OCI-LY7 (cell line): Measurements from ENCODE around the gene IFI27L1. TPM values are rescaled to one million over a fixed set of nuclear protein-coding genes. Genes with fewer than 3 reads are reported as not detected.

ENCODE experiments used
- BruUV-seq: library from RNA; stranded (reverse); fragments of 400-500 nt; replicated peaks from 2 replicates; lab custom pipeline; 2021; lab: Mats Ljungman, UMichigan
- CTCF ChIA-PET: fragments of 300-600 bp; sonication (Branson Sonifier 250); formaldehyde crosslinking; loops from one replicate; lab custom pipeline; 2022; ENCODE audit warnings: antibody characterized with exemption; ENCODE audit not compliant: unreplicated experiment; lab: Charles Lee
- POLR2A ChIA-PET: fragments of 300-600 bp; sonication (Branson Sonifier 250); formaldehyde crosslinking; loops from one replicate; lab custom pipeline; 2022; ENCODE audit warnings: antibody characterized with exemption; lab: Charles Lee
- DNase-seq: peaks from one replicate; pipeline ENCODE4 v3.0.0-alpha.2; 2015; ENCODE audit warnings: low spot score
- H2AFZ ChIP-seq: fragments of 200-600 bp; sonication (generic), shearing (Covaris generic); 2 replicates; pipeline ENCODE4 v1.6.1; 2014; ENCODE audit warnings: mild to moderate bottlenecking, antibody characterized with exemption, low read length, moderate library complexity
- H3K27ac ChIP-seq: fragments of 200-600 bp; sonication (generic); 2 replicates; pipeline ENCODE4 v1.5.1; 2014; ENCODE audit warnings: mixed run types, low read depth, mild to moderate bottlenecking, moderate library complexity, low read length, inconsistent platforms; ENCODE audit not compliant: poor library complexity, severe bottlenecking
- H3K36me3 ChIP-seq: fragments of 200-600 bp; sonication (generic); 2 replicates; pipeline ENCODE4 v1.6.1; 2014; ENCODE audit warnings: mild to moderate bottlenecking, antibody characterized with exemption, low read length, moderate library complexity, mixed read lengths; ENCODE audit not compliant: insufficient read depth
- H3K4me1 ChIP-seq: fragments of 200-600 bp; sonication (generic); 2 replicates; pipeline ENCODE4 v1.5.1; 2014; ENCODE audit warnings: mild to moderate bottlenecking, low read length; ENCODE audit not compliant: insufficient read depth, poor library complexity, severe bottlenecking
- H3K4me2 ChIP-seq: fragments of 200-600 bp; sonication (generic); 2 replicates; pipeline ENCODE4 v1.6.1; 2014; ENCODE audit warnings: mild to moderate bottlenecking, low read length
- H3K4me3 ChIP-seq: fragments of 200-600 bp; sonication (generic); 2 replicates; pipeline ENCODE4 v1.5.1; 2014; ENCODE audit warnings: mild to moderate bottlenecking, low read depth, low read length; ENCODE audit not compliant: poor library complexity, severe bottlenecking
- H3K79me2 ChIP-seq: fragments of 200-600 bp; sonication (generic); 2 replicates; pipeline ENCODE4 v1.6.1; 2016; ENCODE audit warnings: low read depth, mild to moderate bottlenecking, low read length, moderate library complexity, mixed read lengths; ENCODE audit not compliant: insufficient read depth
- H3K9me2 ChIP-seq: fragments of 200-600 bp; sonication (generic); 2 replicates; pipeline ENCODE4 v1.6.1; 2016; ENCODE audit warnings: mild to moderate bottlenecking, low read length, mixed read lengths; ENCODE audit not compliant: insufficient read depth
- H3K9me3 ChIP-seq: fragments of 200-600 bp; sonication (generic); 2 replicates; pipeline ENCODE4 v1.6.1; 2014; ENCODE audit warnings: mild to moderate bottlenecking, mixed run types, low read length, mixed read lengths
- H4K20me1 ChIP-seq: fragments of 200-600 bp; sonication (generic); 2 replicates; pipeline ENCODE4 v1.6.1; 2014; ENCODE audit warnings: mild to moderate bottlenecking, antibody characterized with exemption, low read length, moderate library complexity, mixed read lengths; ENCODE audit not compliant: insufficient read depth
- EZH2phosphoT487 ChIP-seq: fragments of 200-600 bp; sonication (generic); IDR thresholded peaks from 2 replicates; pipeline ENCODE4 v1.6.1; 2018; ENCODE audit warnings: low read depth, borderline replicate concordance, mild to moderate bottlenecking, mixed run types, antibody characterized with exemption, low read length, moderate library complexity, mixed read lengths
- intact Hi-C: fragments of 100-400 bp; cut with micrococcal nuclease; formaldehyde crosslinking; loops from one replicate; pipeline ENCODE4 v1.10.0; 2022; ENCODE audit not compliant: unreplicated experiment
- total RNA-seq, 2 experiments: library from RNA; depleted of rRNA in 1 of 2; stranded (reverse); fragments of >200 nt in 1 of 2; shearing (Covaris generic) in 1 of 2; gene quantifications; 2 replicates each; pipeline ENCODE4 v1.2.3, GENCODE V29; 2014 to 2022
- TF ChIP-seq, protein P1 (sequence below): fragments of 200-600 bp; sonication (generic); conservative IDR thresholded peaks from 2 replicates; pipeline ENCODE4 v1.5.1; 2014; ENCODE audit warnings: mild to moderate bottlenecking, antibody characterized with exemption, low read length, moderate library complexity, mixed read lengths

Gene IFI27L1
- total RNA-seq, 2 experiments from 2014 or later = 49.0 to 61.5 TPM

GRCh38 chr14:94034886-94035285, 46.2 kb upstream of the IFI27L1 start:
- Histone ChIP-seq H3K4me1 (no peaks in the 10 kb centered on the region), H3K4me3 (no peak overlapping the region), H3K9me2 (no peaks in the 10 kb centered on the region), H4K20me1 (no peaks in the 10 kb centered on the region), H3K36me3 (no peaks in the 10 kb centered on the region), H3K9me3 (no peaks in the 10 kb centered on the region), H3K4me2 (no peak overlapping the region), H2AFZ (no peak overlapping the region), H3K27ac (no peak overlapping the region), H3K79me2 (no peaks in the 10 kb centered on the region)
- no TSS peak for BruUV-seq
- intact Hi-C loops = no loop called here
- TF ChIP-seq, protein P1, sequence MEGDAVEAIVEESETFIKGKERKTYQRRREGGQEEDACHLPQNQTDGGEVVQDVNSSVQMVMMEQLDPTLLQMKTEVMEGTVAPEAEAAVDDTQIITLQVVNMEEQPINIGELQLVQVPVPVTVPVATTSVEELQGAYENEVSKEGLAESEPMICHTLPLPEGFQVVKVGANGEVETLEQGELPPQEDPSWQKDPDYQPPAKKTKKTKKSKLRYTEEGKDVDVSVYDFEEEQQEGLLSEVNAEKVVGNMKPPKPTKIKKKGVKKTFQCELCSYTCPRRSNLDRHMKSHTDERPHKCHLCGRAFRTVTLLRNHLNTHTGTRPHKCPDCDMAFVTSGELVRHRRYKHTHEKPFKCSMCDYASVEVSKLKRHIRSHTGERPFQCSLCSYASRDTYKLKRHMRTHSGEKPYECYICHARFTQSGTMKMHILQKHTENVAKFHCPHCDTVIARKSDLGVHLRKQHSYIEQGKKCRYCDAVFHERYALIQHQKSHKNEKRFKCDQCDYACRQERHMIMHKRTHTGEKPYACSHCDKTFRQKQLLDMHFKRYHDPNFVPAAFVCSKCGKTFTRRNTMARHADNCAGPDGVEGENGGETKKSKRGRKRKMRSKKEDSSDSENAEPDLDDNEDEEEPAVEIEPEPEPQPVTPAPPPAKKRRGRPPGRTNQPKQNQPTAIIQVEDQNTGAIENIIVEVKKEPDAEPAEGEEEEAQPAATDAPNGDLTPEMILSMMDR = no peak
- TF ChIP-seq EZH2phosphoT487 = no peak
- ChIA-PET POLR2A (interaction anchor here (0.7 to 2.5 kb wide), 2 partner anchors 47 to 97 kb away, joined by 5 read pairs; no protein-coding TSS in a partner anchor), CTCF (interaction anchor here (1.2 kb wide), 1 partner anchor 9 kb away, joined by 3 read pairs; the partner anchor contains the start of gene OTUB2)
- no peak for DNase-seq

DNA sequence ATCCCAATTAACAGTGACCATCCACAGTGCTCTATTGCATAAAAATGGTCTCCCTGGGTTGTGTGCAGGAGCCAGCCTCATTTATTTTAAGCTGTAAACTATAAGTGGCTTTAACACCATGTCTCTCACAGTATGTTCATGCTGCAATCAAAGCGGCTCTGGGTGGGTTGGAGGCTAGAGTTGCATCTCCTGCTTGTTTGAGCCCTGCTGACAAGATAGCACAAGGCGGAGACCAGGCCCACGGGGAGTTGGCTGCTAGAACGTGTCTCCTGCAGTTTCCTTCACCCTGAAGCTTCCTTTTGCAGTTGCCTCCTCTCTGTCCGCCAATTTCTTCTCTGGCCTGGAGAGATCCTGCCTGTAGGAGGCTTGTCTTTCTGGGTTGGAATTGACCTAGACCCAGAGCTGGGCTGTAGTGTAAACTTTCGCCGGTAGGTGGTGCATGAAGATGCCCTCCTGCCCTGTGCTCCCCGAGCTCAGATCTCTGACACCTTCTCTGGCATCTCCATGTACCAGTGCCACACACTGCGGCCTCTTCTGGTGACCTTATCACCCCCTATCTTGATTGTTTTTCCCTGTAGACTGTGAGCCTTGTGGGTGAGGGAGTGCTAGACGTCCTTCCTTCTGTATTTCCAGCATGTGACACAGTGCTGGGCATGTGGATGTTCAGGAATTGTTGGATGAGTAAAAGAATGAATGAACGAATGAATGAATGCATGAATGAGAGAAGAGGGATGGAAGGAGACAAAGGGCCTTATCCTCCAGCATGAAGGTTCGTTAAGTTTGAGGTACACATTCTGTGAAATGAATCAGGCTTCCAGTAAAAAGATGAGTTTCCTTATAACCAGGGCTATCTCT, 44.6 kb upstream of the IFI27L1 start:
- H3K27ac ChIP-seq = no peak overlapping the region
- intact Hi-C loops = loop anchor here (1.0 kb wide), 2 partner anchors 100 to 144 kb away; no protein-coding TSS in a partner anchor
- no peak overlapping the region for H3K4me3 ChIP-seq
- H3K9me2 ChIP-seq = no peaks in the 10 kb centered on the region
- TF ChIP-seq, protein P1 = peak; percentile 90
- TF ChIP-seq EZH2phosphoT487 = no peak
- no peaks in the 10 kb centered on the region for H3K9me3 ChIP-seq
- no peaks in the 10 kb centered on the region for H3K4me1 ChIP-seq
- BruUV-seq = no TSS peak
- H3K4me2 ChIP-seq = no peak overlapping the region
- CTCF ChIA-PET = interaction anchor here (0.6 to 1.3 kb wide), 8 partner anchors 17 to 101 kb away, joined by 3 to 11 read pairs (median 4); no protein-coding TSS in a partner anchor
- H3K79me2 ChIP-seq = no peaks in the 10 kb centered on the region
- no peaks in the 10 kb centered on the region for H4K20me1 ChIP-seq
- no peak overlapping the region for H2AFZ ChIP-seq
- peak; percentile 79 for DNase-seq
- POLR2A ChIA-PET = interaction anchor here (0.6 to 2.5 kb wide), 2 partner anchors 17 to 95 kb away, joined by 3 to 5 read pairs; no protein-coding TSS in a partner anchor
- H3K36me3 ChIP-seq = no peaks in the 10 kb centered on the region
